NOMO-1 treated with DMSO at 0.1 percent for 48 hours (cell line): ENCODE data around the gene FAM170B.

ENCODE experiments used
- DNase-seq: peaks from one replicate; lab custom pipeline; 2025; ENCODE audit not compliant: unreplicated experiment; lab: John Stamatoyannopoulos, UW

FAM170B gene

DNA sequence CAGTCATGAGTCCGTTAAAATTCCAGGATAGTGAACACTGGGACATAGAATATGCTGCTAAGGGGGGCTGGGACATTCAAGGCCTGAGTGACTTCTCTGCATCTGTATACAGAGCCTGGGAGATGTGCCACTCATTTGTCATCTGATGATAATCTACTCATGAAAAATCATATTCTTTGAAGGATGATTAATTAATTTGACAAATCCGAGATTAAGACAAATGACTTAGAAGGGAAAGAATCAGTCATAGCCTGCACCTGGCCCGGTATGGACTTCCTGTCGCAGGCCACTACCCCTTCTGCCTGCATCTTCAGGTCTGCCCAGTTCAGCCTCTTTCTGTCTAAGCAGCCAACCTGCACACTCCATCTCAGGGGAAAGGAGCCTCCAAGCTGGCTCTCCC lies 18.8 kb upstream of the FAM170B start:
- no peak for DNase-seq

DNA sequence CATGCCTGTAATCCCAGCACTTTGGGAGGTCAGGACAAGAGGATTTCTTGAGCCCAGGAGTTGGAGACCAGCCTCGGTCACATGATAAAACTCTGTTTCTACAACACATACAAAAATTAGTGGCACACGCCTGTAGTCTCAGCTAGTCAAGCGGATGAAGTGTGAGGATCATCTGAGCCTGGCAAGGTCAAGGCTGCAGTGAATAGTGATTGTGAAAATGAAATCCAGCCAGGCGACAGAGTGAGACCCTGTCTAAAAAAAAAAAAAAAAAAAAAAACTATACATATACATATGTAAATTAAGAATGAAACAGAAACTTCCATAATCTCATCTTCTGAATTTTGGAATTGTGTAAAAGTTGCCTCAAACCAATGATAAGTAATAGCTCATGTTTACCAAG lies 18.2 kb upstream of the FAM170B start:
- no peak for DNase-seq

DNA sequence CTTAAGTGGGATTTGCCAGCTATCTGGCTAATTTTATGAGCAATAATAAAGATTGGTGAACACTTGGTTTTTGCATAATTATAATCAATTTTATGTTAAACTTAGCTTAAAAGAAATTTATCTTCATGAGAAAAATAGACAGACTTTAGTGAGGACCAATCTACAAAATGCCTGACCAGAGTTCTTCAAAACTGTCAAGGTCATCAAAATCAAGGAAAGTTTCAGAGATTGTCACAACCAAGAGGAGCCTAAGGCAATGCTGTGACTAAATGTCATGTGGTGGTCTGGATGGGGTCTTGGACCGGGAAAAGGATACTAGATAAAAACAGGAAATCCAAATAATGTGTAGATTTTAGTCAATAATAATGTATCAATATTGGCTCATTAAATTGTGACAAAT lies 17.7 kb upstream of the FAM170B start:
- DNase-seq, result no peak

DNA sequence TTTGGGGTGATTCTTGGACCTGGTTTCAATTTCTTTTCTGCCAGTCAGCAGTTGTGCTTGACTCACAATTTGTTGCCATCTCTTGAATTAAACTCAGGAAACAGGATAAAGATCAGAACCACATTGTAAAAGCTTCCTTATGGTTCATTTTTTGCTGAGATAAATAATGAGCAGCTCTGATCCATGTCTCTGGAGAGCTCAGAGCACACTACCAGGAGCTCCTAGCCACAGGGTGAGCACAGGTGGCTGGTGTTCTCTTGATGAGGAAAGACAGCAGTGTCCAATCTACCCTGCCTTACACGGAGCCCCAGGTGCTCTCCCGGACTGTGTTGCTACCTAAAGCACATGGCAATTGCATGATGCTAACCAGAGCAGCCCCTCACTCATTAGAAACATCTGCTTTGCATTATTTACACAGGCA lies 17.2 kb upstream of the FAM170B start:
- DNase-seq, result no peak

DNA sequence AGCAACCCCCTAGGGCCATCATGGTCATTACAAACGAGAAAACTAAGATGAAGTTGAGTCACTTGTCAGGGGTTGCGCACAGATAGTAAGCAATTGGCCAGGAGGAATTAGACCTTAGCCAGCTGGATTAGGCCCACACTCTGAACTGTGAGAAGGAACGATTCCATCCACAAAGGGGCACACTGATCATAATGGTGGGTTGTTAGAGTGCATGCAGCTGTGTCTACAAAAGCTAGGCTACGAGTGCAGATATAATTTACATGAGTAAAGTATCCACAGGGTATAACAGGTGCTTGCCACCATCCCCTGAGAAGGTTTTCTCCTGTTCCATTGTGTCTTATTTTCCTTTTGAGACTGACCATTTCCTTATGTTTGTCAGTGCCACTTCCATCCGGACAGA lies 16.6 kb upstream of the FAM170B start:
- no peak for DNase-seq

DNA sequence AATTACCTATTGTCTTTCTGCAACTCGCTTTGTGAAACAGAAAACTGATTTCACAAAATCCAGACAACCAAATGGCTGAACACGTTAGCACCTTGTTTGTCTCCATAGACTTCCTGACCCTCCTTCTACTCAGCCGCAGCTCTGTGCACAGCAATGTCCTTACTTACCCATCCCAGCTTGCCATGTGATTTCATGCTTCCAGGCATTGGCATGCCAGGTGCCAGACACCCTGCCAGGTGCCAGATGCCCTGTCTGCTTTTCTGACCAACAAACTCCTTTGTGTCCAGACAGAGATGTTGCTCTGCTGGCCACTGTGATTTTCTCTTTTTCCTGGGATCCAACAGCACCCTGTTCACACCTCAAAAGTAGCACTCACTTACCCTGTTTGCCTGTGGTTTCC lies 16.1 kb upstream of the FAM170B start:
- DNase-seq, result no peak

DNA sequence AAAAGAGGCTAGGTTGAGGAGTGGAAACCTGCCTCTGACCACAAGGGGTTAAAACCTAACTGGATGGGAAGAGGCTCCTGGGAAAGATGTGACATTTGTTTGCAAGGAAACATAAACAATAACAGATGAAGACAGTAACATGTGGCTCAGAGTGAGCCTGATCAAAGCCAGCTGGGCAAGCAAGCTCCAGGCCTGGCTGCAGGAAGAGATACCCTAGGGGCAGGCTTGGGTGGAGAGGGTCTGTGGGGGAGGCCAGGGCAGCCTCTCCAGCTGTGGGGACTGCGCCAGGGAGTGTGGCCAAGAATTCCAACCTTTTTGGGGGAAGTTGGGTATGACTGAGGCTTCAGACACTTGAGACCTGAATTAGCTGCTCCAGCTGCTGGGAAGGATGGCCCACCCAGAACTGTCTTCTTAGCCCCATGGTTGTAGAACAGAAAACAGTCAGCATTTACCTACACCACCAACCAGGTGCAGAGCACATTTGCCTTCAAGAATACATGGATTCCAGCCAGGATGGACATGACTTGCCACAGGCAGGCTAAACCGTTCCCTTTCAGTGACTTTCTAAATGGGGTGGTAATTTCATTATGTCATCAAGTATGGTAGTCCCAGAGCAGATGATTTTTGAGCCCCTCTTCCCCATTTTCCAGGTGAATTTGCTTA lies 10.4 kb upstream of the FAM170B start:
- DNase-seq, result no peak

DNA sequence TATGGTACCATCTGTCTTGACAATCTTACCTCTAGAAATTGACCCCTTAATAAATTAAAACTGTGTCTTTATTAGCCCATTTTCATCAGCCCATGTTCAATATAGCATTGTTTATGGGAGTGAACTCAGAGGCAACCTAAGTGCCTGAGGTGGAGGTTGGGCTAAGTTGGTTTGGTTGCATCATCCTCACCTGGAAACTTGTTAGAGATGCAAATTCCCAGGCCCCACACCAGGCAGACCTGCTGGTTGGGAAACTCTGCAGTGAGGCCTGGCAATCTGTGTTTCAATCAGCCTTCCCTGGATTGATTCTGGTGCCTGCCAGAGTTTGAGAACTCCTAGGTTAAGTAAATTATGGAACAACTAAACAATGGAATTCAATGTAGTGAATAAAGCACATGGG lies 9.4 kb upstream of the FAM170B start:
- no peak for DNase-seq

DNA sequence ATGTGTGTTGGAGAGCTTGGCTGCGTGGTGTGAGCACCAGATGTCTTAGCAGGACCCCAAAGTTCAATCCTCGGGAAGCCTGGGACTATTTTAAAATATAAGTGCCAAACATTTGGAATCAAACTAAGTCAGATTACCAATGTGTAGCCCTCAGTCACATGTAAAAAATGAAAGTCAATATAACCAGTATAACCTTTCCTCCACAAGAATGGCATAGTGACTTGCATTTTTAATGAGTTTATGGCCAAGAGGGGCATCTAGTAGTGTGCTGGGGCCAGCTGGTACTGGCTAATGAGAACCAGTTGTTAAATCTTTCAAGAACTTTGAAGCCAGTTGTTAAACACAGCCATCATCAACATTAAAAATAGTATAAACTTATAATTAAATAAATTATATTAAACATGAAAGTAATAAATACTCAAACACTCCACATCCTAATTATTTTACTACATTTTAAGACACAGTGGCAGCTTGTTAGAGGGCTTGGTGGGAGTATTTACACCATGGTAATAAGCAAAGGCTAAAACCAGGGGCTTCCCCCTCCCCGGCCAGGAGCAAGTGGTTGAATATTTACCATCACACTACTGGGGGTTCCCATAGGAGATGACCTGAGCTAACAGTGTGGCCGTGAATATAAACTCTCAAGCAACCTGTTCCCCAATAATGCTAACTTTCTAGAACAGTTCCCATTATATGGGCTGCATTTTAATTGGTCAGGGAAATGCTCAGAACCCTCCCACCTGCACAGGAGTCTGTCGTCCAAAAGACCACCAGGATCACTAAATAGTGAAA lies 7.9 kb upstream of the FAM170B start:
- no peak for DNase-seq

DNA sequence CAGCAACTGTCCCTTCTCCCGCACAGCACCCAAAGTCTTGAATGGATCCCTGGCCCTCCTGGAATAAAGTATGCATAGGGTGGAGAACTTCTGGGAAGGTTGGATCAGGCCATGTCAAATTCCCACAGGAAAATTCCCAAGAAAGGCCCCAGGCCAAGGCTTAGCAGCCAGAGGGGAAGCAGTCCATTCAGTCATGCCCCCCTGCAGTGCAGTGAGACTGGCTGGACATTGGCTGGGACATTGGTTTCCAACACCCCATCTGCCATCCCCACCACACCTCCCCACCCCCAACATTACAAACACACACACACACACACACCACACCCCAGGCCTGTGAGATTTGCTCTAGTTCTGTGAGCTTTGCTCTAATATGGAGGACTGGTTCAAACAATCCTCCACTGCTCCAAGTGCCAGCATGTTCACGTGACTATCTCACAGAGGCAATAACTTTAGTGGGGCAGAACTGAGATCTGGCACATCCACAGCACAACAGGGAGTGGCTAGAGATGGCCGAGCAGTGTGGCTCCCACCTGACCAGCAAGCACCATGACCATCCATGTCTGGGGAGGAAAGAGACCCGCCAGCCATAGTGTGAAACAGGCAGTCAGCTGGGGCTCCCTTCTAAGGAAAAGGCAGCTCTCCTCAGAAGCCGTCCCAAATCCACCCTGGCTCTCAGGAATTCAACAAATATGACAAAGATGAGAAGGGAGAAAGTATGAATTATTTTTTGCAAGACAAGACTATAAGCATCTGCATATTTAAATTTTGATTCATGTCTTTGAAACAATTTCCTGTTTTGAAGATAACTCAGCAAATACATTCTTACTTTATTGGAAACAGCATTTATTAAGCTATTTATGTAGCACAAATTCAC lies 6.7 kb upstream of the FAM170B start:
- no peak for DNase-seq

DNA sequence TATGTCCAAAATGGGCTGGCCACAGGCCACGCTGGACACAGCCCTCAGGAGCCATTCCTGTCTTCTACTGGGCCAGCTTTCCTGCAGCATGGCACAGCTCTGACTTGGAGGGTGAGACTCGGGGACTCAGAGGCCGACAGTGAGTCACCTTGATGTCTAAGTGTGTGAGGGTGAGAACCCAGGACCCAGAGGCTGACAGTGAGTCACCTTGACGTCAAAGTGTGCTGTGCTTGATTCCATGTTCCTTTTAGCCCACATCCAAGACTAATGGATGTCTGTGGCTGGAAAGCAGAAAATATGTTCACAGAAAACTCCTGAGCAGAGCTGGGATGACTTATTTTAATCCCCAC lies 6.0 kb upstream of the FAM170B start:
- DNase-seq, result no peak

DNA sequence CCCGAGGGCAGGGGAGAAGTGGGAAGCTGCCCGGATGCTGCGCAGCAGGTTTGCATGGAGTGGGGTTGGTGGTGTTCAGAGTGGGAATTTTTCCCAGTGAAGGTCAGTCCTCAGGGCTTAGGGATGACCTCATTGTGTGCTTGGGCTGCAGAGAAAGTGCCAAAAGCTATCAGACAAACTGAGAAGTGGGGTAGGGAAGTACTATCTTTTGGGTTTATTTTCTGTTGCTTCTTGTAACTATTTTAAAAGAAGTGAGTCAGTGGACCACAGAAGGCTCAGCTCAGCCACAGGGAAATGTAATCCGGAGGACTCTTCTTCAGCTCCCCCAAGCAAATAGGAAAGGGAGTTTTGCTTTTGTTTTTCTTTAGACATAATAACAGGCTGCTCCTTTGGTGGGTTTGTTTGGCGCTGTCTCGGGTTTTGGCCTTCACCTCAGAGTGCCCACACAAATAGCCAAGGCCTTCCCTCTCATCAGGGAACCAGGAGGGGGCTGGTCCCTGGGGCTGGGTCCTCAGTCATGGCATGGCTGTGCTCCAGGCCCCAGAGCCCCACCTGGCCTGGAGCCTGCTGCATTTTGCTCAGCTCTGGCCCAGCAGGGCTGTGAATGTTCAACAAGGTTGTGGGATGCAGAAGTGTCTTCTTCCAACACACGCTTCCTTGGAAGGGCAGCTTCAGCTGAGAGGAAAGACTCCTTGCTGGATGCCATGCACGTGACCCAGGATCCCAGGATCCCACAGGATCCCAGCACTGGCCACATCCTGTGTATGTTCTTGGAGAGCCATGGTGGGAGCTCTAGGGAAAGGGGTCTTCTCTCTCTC lies 5.4 kb upstream of the FAM170B start:
- DNase-seq, result peak; percentile 66

DNA sequence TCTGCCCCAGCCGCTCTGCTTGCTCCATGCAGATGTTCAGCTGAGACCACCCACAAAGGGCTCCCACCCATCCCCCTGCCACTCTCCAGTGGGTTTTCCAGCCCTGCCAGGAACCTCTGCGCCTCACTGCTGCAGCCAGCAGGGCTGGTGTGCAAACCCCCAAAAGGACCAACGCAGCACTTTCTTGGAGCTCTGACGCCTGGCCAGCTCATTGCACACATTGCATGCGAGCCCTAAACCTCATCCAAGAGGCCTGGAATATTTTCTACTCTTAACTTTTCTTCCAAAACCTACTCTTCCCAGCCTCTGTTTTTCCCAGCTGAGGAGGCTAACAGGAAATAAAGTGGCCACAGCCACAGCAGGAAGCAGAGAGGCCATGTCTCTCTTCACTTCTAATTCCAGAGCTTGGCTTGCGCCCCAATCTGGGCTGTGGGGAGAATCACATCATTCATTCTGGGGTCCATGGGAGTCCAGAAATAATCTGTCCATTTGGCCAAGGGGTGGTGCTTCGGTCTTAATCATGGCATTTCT lies 4.6 kb upstream of the FAM170B start:
- DNase-seq, result no peak

DNA sequence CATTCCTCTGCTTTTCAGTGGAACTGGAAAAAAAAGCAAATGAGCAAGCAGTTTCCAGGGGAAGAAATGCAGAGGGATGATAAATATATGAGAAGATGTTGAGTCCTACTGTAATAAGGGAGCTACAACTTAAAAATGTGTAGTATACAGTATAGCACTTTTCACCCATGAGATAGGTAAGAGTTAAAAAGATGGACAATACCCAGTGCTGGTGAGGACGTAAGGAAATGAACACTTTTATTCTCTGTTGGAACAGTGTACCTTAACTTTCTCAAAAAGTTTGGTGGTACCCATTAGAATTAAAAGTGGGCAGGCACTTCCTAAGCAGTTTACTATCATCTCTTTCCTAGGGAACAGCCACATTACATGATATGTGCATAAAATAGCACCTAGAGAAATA lies 2.7 kb upstream of the FAM170B start:
- DNase-seq, result no peak

DNA sequence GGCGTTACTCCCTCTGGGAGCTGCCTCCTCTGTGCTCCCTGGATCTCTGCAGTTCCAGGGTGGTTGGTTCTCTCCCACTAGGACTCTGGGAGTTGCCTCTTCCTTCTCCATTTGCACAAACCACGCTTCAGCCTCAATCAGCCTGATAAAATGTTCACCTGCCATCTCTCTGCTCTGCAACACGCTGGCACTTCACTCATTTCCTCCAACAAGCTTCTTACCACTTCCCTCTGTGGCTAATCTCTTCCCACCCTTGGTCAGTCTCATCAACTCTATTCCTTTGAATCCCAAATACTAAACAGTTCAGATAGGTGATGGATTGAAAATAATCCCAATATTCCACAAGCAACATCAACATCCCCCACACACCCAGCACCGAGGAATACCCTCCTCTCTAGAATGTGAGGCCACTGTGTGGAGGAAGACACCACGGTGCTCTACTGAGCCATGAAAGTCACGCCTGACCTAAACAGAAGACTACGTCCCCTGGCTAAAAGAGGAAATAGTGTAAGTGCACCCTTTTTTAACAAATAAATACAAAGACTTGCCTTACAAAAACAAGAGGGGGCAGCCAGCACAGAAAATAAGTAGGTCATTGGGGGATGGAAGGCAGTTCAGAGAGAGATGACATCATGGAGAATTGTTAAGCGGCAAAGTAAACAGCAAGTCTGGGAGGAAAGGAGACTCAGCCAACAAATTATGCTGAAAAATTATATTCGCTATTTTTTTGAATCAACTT lies 1.9 kb upstream of the FAM170B start:
- DNase-seq, result peak; percentile 17

DNA sequence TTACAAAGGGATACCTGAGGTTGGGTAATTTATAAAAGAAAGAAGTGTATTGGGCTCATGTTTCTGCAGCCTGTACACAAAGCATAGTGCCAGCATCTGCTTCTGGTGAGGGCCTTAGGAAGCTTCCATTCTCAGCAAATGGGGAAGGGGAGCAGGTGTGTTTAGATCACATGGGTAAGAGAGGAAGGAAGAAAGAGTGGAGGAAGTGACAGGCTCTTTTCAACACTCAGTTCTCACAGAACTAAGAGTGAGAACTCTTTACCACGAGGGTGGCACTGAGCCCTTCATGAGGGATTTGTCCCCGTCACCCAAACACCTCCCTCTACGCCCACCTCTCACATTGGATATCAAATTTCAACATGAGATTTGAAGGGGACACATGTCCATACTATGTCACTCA lies 506 bp upstream of the FAM170B start:
- no peak for DNase-seq

DNA sequence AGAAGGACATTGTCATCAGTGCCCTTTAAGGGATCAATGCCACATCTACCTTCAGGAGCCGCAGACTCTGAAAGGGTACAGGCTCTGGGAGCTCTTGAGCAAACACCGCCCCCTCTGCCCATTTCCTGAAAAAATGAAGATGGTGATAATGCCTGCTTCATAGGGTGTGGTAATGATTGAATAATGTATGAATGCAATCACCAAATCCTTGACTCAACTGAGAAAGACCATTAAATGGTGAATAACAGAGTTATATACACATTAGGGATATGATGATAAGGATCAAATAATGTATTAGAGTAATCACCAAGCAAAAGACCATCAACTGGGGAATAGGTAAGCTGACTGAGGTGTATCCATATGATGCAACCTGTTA lies 1.5 kb downstream of the FAM170B start:
- no peak for DNase-seq

DNA sequence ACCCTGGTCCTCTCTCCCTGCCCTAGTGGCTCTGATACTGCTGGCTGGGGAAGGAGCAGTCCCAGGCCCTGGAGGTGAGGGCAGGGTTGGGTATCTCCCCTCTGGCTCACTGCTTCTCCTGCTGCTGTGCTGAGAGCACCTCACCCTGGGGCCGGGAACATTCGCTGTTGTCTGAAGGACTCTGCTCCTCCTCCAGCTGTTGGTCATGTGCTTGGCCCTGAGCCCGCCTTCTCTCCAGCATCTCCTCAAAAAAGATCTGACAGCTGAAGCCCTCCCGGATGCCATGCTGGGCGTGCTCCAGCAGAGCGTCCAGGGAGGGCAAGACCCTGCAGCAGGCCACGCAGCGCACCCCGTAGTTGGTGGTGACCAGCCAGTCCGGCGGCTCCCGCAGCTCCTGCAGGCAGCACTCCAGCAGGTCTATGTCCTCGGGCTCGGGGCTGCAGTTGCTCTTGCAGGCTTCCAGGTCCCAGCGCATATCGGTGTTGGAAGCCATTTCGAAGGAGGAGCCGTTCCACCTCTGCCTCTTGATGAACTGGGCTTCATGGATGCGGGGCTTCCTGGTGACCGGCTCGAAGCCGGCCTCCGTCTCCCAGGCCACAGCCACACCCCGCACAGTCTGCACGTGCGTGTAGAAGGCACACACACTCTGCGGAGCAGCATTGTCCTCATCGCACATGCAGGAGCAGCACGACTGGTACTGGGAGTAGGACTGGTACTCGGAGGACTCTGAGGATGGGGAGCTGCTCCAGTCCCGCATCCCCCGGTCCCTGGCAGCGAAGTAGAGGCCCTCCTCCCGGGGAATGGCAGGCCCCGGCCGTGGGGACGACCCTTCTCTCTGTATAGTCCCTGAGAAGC lies 2.1 kb downstream of the FAM170B start:
- DNase-seq, result no peak

DNA sequence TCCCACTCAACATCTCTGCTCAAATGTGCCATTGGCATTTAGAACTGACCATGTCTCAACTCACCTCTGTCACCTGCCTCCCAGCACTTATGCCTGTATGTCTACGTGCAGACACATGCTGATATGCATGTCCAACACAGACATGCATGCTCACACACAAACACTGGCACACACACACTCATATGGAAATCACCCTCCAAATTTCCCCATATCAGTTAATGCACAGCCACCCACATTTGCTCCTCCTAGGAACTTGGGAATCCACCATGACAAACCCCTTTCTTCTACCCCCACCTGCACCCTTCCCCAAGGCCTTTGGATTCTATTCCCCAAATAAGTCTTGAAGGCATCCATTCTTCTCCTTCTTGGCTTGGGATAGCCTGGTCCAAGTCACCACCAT lies 4.4 kb downstream of the FAM170B start:
- no peak for DNase-seq
